Stimulated activated CD4-positive, alpha-beta T cell treated with anti-CD3 and anti-CD28 coated beads, Interleukin-4, amount 100 ng/mL, for 48 hours (primary cell): ENCODE measurements around the gene SLCO2A1.

ENCODE experiments used
- DNase-seq, 2 donors: peaks; one replicate each; pipeline ENCODE4 v3.0.0-alpha.2; 2020; ENCODE audit warnings: low read depth in 2 of 2

The SLCO2A1 gene

GRCh38 chr3:133999891-134000685, 29.6 kb downstream of the SLCO2A1 start:
- DNase-seq: no peak

DNA sequence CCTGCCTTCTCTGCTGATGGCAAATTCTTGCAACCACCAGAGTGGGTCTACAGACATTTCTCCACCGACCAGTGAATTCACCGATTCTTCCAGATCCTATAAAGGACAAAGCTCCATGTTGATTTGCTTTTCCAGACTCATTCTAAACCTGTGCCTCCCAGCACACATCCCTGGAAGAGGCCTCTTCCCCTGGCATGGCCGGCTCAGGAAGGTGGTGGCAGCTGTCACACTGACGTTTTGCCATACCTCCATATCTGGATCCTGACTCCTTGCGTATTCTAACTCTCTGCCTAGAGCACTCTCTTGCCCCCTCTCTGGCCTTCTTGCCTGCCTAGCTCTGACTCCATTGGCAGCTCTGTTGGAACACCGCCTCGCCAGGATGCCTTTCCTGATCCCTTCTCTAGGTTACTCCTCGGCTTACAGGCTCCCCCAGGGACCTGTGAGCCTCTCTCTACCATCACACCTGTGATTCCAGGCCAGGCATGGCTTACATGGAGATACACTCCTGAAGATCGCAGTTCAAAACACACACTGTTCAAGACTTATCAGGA, 31.0 kb downstream of the SLCO2A1 start:
- no peak for DNase-seq

DNA sequence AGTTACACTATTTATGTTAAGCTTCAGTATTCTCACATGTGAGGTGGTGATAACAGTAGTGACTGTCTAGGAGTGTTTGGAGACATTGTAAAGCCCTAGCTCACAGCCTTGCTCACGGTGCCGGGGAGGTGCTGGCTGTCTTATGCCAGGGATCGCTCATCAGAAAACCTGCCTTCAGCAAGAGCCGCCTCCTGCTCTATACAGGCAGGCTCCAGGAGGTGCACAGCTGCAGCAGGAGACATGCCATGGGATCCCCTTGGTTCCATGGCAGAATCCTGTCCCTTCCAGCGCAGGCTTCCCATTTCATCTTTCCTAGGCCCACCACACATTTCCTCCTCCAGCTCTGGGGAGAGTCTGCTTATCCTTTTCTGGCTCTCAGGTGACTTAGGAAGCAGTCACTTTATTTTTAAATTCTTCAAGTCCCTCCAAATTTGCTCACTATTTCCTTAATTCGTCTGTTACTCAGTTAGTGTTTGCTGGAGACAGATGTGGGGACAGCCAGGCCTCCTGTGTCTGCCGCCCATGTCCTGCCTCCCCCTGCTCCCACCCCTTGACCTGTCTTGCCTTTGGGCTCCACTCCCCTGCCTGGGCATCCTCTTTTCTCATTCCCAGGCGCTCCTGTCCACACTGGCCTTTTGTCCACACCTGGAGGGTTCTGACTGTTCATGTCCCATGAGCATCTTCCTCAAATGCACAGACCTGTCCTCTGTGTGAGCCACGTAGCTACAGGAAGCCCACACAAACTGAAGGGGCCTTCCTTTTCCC, 31.7 kb downstream of the SLCO2A1 start:
- DNase-seq: no peak

DNA sequence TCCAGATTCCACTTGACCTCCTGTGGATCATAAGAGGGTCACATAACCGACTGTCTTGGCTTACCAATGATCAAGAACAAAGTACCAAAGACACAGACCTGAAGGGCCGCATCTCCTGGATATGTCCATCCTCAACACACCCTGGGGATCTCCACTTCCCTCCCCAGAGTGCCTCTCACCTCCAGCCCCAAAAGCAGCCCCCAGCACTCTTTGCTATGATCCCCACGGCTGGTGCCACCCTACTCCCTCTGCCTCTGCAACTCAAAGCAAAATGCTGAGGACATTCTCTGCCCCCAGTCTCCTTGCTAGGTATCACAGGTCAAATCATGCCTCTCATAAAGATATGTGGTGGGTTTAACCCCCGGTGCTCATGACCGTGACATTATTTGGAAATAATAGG, 32.7 kb downstream of the SLCO2A1 start:
- DNase-seq: no peak

DNA sequence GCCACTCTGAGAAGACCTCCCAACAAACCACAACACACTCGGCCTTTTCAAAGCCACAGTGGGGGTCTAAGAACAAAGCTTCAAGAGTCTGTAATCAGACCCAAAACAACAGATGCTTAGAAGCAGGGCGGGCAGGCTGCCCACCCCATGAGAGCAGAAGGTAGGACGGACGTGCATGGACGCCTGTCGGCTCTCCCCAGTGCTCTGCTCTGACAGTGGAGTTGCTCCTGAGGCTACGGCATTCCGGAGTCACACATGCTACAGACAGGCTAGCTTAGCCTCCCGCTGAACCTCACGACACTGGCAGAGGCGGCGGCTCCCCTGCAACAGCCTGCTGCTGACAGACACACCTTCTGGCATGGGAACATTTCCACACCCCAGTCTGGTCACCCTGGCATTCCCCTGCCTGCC, 33.5 kb downstream of the SLCO2A1 start:
- no peak for DNase-seq

- DNase-seq: no peak
Observed at GRCh38 chr3:133995264-133995663, 34.5 kb downstream of the SLCO2A1 start.

- DNase-seq: no peak
Observed at GRCh38 chr3:133994166-133994890, 35.4 kb downstream of the SLCO2A1 start.

DNA sequence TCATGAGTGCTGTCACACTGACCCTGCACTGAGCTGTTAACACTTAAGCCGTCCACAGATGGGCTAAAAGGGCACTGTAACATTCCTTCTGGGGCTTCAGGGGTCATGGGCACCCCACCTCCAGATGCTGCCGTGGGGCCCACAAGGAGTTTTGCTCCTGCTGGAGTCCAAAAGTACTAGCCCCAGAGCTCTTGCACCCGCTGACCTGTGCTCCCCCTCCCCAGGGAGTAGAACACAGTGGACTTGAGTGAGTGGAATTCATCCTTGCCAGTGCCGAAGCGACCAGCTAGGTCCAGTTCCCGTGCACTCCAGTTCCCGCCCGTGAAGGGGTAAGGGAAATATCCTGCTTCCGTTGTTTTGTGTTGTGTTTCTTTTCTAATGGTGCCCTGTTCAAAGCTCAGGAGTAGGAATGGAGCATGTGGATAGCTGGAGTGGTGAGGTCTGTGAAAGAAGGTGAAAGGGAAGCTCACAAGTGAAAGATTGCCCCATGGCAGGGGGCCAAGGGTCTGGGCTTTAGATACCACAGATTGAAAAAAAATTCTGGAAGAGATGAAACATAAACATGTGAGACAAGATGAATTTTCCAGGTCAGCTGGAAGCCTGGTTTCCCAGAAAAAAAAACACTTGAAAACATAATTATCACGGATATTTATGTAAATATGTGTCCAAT, 36.6 kb downstream of the SLCO2A1 start:
- no peak for DNase-seq

- no peak for DNase-seq
Observed at GRCh38 chr3:133992381-133992780, 37.3 kb downstream of the SLCO2A1 start.

- no peak for DNase-seq
Observed at GRCh38 chr3:133991637-133992036, 38.1 kb downstream of the SLCO2A1 start.

DNA sequence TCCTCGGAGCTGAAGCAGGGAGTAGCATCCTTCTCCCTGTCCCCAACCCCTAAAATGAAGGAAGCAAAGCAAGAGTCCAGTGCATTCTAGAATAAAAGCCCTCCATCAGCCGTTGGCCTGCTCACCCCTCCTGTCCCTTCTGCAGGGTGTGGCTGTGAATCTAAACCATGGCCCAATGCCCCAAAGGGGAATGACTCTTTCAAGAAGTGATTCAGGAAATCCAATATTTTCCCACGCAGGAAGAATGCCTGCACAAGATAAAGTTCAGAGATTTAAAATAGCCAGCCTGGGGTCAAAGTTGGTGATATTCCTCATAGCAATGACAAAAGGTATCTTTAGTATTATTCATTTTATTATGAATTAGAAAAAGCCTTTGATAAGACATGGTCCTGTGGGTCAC, 38.5 kb downstream of the SLCO2A1 start:
- DNase-seq: no peak

DNA sequence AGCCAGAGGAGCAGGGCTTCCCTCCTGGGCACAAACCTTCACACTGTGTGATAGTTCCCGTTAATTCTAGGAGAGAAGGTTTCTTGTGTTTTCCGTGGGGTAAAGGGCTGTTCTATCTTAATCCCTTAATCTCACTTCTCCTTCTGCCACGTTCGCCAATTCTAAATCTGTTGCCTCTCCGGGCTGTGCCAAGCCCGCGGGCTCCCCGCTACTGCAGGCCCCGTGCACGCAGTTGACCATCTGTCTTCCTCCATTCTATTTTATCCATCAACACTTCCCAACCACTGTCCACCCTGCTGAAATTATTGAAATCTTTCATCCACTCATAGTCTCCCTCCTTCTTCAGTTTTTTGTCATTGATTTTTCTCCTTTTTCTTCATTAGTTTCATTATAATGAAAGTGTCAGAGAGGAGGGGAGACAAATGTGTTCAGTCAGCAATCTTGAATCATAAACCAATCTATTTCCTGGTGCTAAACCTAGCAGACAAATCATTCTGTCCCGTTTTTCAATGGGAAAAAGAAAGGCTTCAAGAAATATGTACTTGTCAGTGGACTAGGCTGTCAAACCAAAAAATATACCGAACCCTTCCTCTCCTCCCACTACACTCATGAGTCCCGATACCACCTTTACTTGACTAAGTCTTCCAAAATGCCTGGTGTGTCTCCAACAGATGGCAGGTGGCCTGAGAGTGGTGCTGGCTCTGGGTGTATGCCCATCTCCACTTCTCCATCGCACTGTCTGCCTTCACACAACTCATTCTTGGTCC, 39.6 kb downstream of the SLCO2A1 start:
- no peak for DNase-seq

GRCh38 chr3:133988631-133989161, 41.0 kb downstream of the SLCO2A1 start:
- DNase-seq: no peak

DNA sequence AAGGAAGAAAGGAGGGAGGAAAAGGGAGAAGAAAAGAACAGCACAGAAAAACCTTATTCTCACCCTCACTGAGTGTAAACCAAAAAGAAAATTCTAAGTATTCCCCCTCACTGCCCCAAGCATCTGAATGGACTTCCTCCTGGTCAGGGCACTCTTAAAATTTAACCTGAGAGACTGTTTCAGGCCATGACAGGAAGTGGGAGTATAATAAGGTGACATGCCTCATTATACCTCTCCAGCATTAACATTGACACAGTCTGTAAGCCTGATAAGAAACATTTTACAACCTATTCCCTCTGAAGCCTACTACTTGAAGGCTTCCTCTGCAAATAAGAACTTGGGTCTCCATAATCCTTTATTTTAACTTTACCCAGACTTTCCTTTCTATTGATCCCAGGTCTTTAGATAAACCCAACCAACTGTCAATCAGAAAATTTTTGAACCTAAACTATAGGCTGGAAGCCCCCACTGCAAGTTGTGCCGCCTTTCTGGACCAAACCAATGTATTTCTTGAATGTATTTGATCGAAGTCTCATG, 41.7 kb downstream of the SLCO2A1 start:
- no peak for DNase-seq

GRCh38 chr3:133987136-133987535, 42.6 kb downstream of the SLCO2A1 start:
- no peak for DNase-seq

GRCh38 chr3:133986311-133986710, 43.4 kb downstream of the SLCO2A1 start:
- DNase-seq: no peak

DNA sequence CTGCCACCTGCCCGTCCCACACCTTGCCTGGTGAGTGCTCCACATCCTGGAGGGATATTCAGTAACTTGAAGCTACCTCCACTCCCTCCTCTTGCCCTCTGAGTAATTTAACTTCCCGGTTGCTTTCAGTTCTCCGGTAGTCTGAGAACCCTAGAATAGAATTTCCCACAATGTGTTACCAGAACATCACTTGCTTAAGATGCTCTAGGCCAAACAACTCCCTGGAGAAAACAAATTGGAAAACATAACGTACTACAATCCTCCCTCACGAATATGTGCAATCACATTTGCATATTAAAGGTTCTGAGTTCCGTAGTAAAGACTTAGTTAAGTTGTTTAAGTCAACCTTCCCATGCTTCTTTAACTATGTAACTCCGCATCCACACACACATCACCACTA, 44.8 kb downstream of the SLCO2A1 start:
- DNase-seq: no peak

DNA sequence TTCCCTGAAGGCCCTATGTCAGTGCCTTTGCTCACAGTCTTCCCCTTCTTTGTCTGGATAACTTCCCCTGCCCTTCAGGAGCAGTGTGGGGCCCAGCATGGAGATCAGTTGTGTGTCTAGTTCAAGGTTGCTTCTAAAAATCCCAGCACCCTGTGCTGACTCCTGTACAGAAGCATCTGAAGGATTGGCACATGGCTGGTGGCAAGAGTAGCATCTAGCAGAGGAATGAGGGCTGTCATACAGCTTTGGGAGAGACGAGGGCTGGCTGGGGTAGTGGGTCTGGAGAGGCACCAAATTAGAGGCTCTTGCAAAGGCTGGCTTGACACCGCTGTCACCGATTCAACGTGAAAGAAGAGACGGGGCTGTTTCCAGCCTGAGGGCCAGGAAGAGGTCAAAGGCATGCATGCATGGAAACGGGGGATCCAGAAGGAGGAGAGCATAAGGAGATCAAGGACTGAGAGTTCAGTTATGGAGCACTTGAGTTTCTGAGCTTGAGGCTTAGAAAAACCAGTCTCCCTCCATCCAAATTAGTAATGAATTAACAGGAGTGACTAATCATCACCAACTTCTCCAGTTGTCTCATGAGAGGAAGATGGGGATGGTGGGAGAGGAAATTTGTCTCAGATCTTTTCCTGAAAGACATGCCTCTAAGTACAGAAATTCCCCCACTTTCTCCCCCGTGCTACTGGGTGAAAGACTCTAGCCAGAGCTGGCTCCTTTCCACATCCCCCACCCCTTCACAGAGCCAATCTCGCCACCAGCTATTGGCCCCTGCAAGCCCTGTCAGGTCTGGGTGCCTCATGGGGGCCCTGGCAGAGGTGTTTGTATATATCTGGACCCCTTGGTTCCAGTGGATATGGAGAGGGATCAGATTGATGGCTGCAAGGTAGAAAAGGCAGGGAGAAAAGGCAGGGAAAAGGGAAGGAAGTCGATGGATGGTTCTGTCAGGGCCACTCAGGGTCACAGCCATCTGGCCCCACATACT, 45.9 kb downstream of the SLCO2A1 start:
- DNase-seq: no peak

DNA sequence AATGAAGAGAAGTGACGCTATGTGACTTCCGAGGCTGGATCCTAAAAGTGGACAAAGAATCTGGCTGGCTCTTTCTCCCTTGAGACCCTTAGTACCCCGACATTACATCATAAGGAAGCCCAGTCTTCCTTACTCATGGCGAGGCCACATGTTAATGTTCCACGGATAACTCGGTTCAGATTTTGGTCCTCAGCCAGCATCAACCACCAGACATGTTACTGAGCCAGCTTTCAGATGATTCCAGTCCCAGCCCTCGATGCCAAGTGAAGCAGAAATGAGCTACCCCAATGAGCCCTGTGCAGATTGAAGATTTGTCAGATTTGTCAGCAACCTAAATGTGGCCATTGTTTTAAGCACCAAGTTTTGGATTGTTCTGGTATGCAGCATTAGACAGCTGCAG, 46.6 kb downstream of the SLCO2A1 start:
- no peak for DNase-seq
